HG03045 (cell line): ENCODE results near the gene IARS1.
A peak's percentile ranks its signal among the peaks of the same experiment; 100 is the strongest.

Source experiments
- ATAC-seq: cut with Tn5 transposase; IDR thresholded peaks from one replicate; pipeline ENCODE4 v1.9.1; 2021; ENCODE audit warnings: mild to moderate bottlenecking, moderate library complexity; ENCODE audit not compliant: unreplicated experiment

Gene IARS1

DNA sequence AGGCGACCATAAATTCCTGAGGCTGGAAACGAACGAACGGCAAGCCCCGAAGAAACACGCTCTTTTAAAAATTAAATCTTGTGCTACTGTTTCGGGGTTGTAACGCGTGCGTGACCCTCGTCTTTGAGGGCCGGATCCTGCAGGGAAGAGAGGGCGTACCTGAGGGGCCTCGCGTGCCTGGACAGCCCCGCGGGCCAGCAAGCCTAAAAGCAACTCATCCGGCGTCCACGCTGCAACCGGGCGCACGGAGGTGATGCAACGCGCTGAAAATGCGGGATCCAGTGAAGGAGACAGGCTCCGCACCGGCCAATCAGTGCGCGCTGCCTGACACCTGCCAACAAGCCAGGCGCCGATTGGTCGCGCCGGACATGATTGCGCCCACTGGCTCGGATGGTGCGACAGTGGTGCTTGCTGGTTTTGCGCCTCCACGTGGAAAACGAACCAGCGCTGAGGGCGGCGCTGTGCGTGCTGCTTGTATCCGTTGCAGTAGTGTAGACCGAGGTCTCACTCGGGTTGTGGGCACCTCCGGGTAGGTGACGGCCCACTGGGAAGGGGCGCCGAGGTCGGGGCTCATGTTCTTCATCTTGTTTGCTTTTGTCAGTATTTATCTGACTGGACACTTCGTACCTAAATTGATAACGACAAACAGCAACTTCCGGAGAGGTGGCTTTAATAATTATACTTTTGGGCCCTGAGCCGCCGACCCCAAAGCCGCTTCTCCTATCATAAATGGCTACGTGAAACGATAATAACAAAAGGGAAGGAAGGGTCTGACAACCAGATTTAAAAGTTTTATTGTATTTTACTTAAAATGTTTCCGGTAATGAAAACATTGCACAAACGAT lies at the start of gene IARS1:
Gene IARS1 (minus strand): TSS at position 246 of the 845 bp plus-strand sequence. CDS start 4,278 bp downstream, outside the sequence.
- ATAC-seq, result peak; percentile 95

- ATAC-seq, result no peak
Observed at GRCh38 chr9:92342825-92343488, 49.5 kb upstream of the IARS1 start.

DNA sequence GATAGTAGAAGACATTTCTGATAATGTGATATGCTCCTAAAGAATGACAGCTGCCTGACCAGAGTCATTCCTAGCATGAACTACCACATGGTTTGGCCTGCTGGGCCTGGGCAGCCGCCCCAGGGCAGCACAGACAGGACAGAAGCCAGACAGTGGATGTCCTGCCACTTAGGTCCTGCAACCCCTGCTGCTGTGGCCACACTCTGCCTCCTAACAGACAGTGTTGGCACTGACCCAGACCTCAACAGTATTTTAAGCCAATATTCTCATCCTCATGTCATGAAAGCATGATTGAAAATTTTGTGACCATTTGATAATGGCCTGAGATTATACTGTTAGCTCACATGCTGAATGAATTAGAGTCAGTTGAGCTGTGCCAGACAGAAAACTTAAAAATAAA lies 48.1 kb upstream of the IARS1 start:
- ATAC-seq, result no peak

DNA sequence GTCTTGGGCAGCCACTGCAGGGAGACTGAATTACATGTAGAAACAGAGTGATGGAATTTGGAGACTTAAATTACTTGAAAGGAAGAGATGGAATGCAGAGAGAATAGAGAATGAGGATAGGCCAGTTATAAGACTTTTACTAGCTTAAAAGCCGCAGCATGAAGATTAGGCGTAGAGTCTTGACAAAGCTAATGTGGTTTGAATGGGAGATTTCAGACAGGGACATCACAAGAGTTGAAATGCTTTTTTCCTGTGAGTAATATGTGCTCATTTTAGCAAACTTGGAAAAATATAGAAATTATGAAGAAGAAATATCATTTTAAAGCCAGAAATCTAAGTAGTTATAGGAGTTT lies 39.8 kb upstream of the IARS1 start:
- ATAC-seq, result no peak

DNA sequence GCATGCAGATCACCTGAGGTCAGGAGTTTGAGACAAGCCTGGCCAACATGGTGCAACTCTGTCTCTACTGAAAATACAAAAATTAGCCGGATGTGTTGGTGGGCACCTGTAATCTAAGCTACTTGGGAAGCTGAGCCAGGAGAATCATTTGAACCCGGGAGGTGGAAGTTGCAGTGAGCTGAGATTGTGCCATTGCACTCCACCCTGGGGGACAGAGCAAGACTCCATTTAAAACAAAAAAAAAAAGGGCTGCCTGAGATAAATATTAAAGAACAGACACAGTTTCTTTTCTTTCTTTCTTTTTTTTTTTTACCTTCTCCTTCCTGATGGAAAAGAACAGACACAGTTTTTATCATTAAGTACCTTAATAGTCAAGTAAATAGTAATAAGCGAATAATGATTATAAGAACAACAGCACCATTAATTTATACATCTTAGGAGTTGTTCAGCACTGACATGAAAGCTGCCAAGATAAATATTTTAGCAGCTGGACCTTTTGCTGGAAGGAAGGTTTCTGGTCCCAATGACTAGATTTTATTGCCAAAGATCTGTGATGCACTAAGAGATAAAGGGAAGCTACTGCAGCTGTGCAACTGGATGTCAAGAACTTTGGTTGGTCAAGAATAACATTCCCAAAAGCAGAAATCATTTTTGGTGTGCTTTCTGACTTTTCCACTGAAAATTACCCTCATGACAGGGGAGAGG lies 39.2 kb upstream of the IARS1 start:
- ATAC-seq, result no peak

- no peak for ATAC-seq
Observed at GRCh38 chr9:92328225-92328624, 34.7 kb upstream of the IARS1 start.

DNA sequence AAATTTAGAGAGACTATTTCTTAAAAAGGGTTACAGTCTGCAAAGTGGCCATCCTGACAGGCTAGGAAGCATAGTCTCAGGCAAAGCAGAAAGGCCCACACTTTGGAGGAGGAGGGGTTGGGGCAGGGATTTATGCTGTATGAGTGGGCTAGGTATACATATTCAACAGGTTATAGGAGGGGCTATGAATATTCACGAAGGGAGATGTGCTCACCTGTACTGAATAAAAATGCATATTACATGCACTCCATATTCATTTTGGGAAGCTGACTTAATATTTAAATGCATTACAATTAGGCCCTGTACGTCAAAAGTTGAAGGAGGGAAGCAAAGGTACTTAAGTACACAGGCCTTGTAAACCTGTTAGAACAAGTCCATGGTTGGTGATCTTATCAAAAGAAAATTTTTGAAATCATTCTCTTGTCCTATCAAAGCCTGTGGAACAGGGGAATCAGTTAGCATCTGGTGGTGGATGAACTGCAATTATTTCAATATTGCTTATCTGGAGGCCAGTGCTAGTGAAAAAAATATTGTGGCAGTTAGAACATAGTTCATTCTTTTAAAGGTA lies 33.9 kb upstream of the IARS1 start:
- no peak for ATAC-seq

- ATAC-seq, result no peak
Observed at GRCh38 chr9:92325991-92326500, 32.5 kb upstream of the IARS1 start.

DNA sequence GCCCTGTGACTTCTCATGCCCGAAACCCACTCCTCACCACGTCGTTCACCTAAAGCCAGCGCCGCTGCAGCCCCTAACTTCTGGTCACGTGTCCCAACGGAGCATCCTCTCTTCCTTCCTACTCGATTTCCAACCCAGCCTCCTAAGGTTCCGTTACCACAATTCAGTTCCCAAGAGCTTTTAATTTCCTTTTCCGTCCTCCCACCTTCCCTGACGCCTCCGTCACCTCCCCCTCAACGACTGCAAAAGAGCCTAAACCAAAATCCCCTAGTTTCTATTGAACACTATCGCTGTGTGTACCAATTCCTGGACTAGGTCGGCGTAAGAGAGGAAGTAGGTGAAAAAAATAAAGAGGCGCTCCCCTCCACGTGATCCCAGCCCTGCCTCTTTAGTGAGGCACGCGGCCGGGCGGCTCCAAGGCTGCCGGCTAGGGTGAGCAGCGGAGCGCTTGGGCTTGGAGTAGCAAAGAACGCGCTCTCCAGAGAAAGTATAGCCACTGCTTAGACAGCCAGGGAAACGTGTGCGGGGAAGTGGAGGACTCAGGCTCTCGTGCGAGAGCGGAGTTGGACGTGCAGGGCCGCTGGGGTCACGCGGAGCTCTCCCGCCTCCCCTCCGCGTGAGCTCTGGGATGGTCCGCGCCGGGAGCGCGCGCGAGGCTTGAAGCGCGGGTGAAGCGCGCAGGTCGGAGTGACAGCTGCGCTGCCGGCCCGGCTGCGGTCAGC lies 31.9 kb upstream of the IARS1 start, which contains the start of the genes CENPP and NOL8:
Gene CENPP (plus strand): TSS at position 685 of the 722 bp plus-strand sequence.
Gene NOL8 (minus strand): TSS at position 82 of the 722 bp plus-strand sequence. CDS start 1,189 bp downstream, outside the sequence.
- ATAC-seq, result peak; percentile 94

DNA sequence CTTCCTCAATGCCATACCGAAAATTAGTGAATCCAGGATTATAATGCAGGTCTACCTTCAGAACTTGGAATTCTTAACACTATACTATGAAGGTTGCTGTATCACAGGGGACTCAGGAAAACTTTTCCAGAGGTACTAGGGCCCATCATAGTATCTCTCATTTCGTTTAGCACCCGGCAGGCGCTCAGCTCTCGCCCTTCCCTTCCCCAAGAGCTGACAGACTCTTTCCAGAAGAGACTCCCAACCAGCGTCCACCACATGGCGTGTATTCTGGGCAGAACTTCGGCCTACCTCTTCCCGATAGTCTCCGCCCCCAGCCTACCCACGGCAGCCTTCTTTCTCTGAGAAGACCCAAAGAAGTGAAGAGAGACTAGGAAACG lies 31.4 kb upstream of the IARS1 start:
- peak; percentile 16 for ATAC-seq

DNA sequence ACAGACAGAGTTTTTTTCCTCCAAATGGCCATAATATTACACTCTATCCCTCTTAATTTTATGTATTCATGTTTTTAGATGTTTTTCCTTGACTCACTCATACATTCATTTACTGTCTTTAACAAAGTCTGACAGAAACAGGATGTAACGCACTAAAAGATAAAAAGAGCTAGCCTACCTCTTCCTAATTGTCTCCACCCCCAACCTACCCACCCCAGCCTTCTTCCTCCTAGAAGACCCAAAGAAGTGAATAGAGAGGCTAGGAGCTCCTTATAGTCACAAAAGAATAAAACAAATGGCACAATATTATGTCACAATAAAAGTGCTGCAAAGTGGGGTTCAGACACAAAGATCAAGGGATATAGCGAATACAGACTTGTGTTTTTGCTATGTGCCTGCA lies 30.9 kb upstream of the IARS1 start:
- ATAC-seq, result no peak

- ATAC-seq, result no peak
Observed at GRCh38 chr9:92315456-92315855, 22.0 kb upstream of the IARS1 start.

GRCh38 chr9:92313624-92314012 lies 20.1 kb upstream of the IARS1 start:
- ATAC-seq, result no peak

GRCh38 chr9:92312887-92313623 lies 19.6 kb upstream of the IARS1 start:
- ATAC-seq, result no peak

- ATAC-seq, result no peak
Observed at GRCh38 chr9:92310562-92310961, 17.1 kb upstream of the IARS1 start.

DNA sequence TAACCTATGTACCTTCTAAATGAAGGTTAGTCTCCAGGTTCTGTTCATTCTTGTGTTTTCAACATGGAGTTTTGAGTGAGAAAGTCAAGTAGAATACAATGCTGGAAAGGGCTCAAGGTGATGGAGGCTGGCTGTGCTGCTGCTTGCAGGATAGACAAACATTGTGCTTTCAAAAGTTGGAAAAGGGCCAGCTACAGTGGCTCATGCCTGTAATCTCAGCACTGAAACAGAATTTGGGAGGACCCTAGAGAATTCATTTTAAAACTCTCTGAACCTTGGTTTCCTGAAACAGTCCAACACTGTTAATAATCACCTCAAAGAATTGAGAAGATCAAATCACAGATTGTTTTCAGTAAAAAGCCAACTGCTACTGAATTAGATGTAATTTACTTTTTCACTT lies 15.4 kb upstream of the IARS1 start:
- no peak for ATAC-seq

DNA sequence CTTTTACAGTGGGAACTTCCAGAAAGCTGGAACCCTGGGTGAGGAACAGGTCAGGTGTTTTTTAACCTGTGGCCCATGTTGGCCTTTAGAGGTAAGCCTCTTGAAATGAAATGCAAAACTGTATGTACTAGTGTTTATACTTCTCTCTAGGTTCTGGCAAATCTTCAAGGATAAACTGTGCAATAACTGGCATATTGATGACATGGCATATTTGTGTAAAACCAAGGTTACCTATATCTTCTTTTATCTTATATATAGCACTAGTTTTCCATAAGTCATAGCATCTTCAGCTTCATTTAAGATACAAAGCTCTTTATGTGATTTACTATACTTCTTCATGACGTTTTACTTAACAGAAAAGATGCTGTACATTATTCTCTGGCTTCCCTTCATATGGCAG lies 7.4 kb upstream of the IARS1 start:
- ATAC-seq, result no peak

GRCh38 chr9:92299116-92299515 lies 5.6 kb upstream of the IARS1 start:
- ATAC-seq, result no peak

GRCh38 chr9:92298036-92298435 lies 4.5 kb upstream of the IARS1 start:
- ATAC-seq, result no peak

- ATAC-seq, result no peak
Observed at GRCh38 chr9:92297611-92298010, 4.1 kb upstream of the IARS1 start.
